T-cell (primary cell): ENCODE measurements around the gene NRXN2. TPM values are rescaled to one million over a fixed set of nuclear protein-coding genes. Genes with fewer than 3 reads are reported as not detected.

ENCODE experiments used
- ATAC-seq, 4 experiments: fragments of 200-7000 bp in 3 of 4; fragments of 150-1000 bp in 1 of 4; cut with Tn5 transposase; replicated peaks in 1 of 4; 1 replicate in 3 of 4; 2 replicates in 1 of 4; pipeline ENCODE4 v1.10.0; 2021; ENCODE audit warnings: moderate library complexity in 3 of 4, mild to moderate bottlenecking in 2 of 4, moderate number of reproducible peaks in 1 of 4
- CTCF ChIA-PET, 2 donors: fragments of 300-600 bp; sonication (Branson Sonifier 250); formaldehyde crosslinking; loops; one replicate each; lab custom pipeline; 2022; ENCODE audit warnings: antibody characterized with exemption in 2 of 2; lab: Charles Lee
- POLR2A ChIA-PET, 2 donors: fragments of 300-600 bp; sonication (Branson Sonifier 250); formaldehyde crosslinking; loops; one replicate each; lab custom pipeline; 2022; ENCODE audit warnings: antibody characterized with exemption in 2 of 2; lab: Charles Lee
- DNase-seq, 35 experiments: peaks; one replicate each; pipeline versions ENCODE4 v3.0.0 to v3.0.0-alpha.2; 2013 to 2023
- H3K27ac ChIP-seq: one replicate; pipeline ENCODE4 v1.5.1; 2013; ENCODE audit warnings: low read length
- H3K27me3 ChIP-seq, 2 experiments: replicated peaks in 1 of 2; 1 replicate in 1 of 2; 2 replicates in 1 of 2; pipeline versions ENCODE4 v1.6.1 to v1.7.0; 2013; ENCODE audit warnings: low read length in 1 of 2, mixed read lengths in 1 of 2; ENCODE audit not compliant: control insufficient read depth in 2 of 2, insufficient read depth in 2 of 2; ENCODE audit errors: extremely low read depth in 1 of 2
- H3K36me3 ChIP-seq, 2 donors: 1 replicate in 1 of 2; 2 replicates in 1 of 2; pipeline versions ENCODE4 v1.6.1 to v1.7.0; 2013; ENCODE audit warnings: low read length in 1 of 2; ENCODE audit not compliant: control insufficient read depth in 2 of 2, insufficient read depth in 1 of 2; ENCODE audit errors: extremely low read depth in 1 of 2
- H3K4me1 ChIP-seq, 2 experiments: 1 replicate in 1 of 2; 2 replicates in 1 of 2; pipeline versions ENCODE4 v1.6.1 to v1.7.0; 2013; ENCODE audit warnings: low read length in 2 of 2, mixed read lengths in 1 of 2; ENCODE audit not compliant: insufficient read depth in 2 of 2, control insufficient read depth in 1 of 2; ENCODE audit errors: extremely low read depth in 1 of 2
- H3K4me3 ChIP-seq, 2 donors: 1 replicate in 1 of 2; 2 replicates in 1 of 2; pipeline versions ENCODE4 v1.5.1 to v1.7.0; 2013; ENCODE audit warnings: mild to moderate bottlenecking in 2 of 2, low read length in 1 of 2, moderate library complexity in 1 of 2; ENCODE audit not compliant: control insufficient read depth in 1 of 2; ENCODE audit errors: extremely low read depth in 1 of 2
- H3K9me3 ChIP-seq: 2 replicates; pipeline ENCODE4 v1.7.0; 2013
- H3K27ac Mint-ChIP-seq, 2 donors: one replicate each; pipeline ENCODE4 v1.8.0; 2020 to 2021; ENCODE audit warnings: mild to moderate bottlenecking in 2 of 2, mixed read lengths in 2 of 2
- H3K27me3 Mint-ChIP-seq, 2 donors: one replicate each; pipeline ENCODE4 v1.8.0; 2021 to 2022; ENCODE audit warnings: mixed read lengths in 2 of 2
- H3K36me3 Mint-ChIP-seq: one replicate; pipeline ENCODE4 v1.8.0; 2021; ENCODE audit warnings: mixed read lengths
- H3K4me1 Mint-ChIP-seq, 3 donors: one replicate each; pipeline ENCODE4 v1.8.0; 2020 to 2022; ENCODE audit warnings: mixed read lengths in 3 of 3, mild to moderate bottlenecking in 1 of 3
- H3K4me3 Mint-ChIP-seq, 3 donors: one replicate each; pipeline ENCODE4 v1.8.0; 2020 to 2022; ENCODE audit warnings: mild to moderate bottlenecking in 3 of 3, mixed read lengths in 3 of 3, moderate library complexity in 3 of 3
- H3K9me3 Mint-ChIP-seq, 3 donors: one replicate each; pipeline ENCODE4 v1.8.0; 2020 to 2022; ENCODE audit warnings: mixed read lengths in 3 of 3
- WGBS: methylation state at CpG from one replicate; pipeline ENCODE4 v1.1.5; 2013; ENCODE audit warnings: missing lambda C conversion rate; ENCODE audit not compliant: insufficient coverage; 5-methylcytosine and 5-hydroxymethylcytosine counted together
- total RNA-seq, 35 experiments: library from RNA in 6 of 35; stranded (reverse) in 6 of 35; fragments of 120-200 nt in 1 of 35; gene quantifications; one replicate each; pipeline versions ENCODE4 v1.2.1 to v1.2.4 and lab custom pipeline; 2013 to 2026

The NRXN2 gene
- total RNA-seq, 5 donors from 2014 or later (not counting 1 experiment from before 2014, with no cell fraction given) = 0.43 to 0.70 (median 0.47) TPM; not detected in 2

DNA sequence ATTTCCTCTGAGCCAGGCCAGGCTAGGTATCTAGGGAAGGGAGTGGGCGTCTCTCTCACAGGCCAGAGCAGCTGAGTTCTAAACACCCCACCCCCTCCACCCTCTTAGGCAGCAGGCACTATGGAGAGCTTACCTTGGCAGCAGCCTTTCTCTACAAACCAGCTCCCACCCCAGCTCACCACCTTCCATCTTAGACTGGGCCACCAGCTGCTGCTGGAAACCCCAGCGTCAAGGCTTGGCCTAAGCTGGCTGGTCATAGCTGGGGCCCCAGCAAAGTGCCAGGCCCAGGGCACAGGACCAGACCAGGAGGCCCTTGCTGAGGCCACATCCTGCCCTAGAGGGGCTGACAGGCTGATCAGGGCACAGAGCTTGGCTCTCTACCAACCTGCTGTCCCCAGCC lies 111.8 kb downstream of the NRXN2 start:
- no peak overlapping the region for H3K4me3 ChIP-seq
- ChIA-PET CTCF (interaction anchor here in 1 of 2 donors (0.5 kb wide), 1 partner anchor 22 kb away, joined by 3 read pairs; no protein-coding TSS in a partner anchor), POLR2A (interaction anchor here in 1 of 2 donors (0.5 kb wide), 1 partner anchor 1195 kb away, joined by 6 read pairs; no protein-coding TSS in a partner anchor)
- H3K4me1 ChIP-seq = peaks cover 17 to 19% of the 10 kb centered on the region in 2 experiments
- no peaks in the 10 kb centered on the region for H3K9me3 ChIP-seq
- H3K27ac ChIP-seq = no peak overlapping the region
- DNase-seq = no peak
- 58% methylated on average over 1 of the region's 2 CpGs for WGBS
- no peak for ATAC-seq
- Mint-ChIP-seq H3K27ac (no peak overlapping the region), H3K4me1 (peaks cover 15 to 20% (median 17%) of the 10 kb centered on the region in 3 donors), H3K9me3 (no peaks in the 10 kb centered on the region), H3K27me3 (no peaks in the 10 kb centered on the region), H3K36me3 (no peaks in the 10 kb centered on the region), H3K4me3 (peak overlapping the region in 1 of 3 donors; percentile 7)
- H3K36me3 ChIP-seq = no peaks in the 10 kb centered on the region
- no peaks in the 10 kb centered on the region for H3K27me3 ChIP-seq

DNA sequence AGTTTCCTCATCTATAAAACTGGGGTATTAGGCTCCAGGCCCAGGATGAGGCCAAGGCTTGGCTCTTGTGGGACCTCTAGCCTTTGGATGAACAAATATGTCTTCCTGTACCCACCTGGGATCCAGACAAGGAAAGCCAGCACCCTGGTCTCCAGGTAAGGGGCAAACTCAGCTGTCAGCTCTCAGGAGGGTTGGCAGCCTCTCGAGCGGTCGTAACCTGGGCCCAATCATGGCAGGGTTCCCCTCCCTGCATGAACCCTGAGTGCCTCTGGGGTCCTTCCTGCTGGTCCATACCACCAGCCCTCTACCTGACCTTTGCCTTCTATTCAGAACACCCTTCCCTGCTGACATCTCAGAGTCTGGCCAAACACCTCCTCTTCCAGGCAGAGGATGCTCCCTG lies 112.4 kb downstream of the NRXN2 start:
- Mint-ChIP-seq H3K9me3 (no peaks in the 10 kb centered on the region), H3K4me1 (peaks cover 15 to 20% (median 17%) of the 10 kb centered on the region in 3 donors), H3K4me3 (no peak overlapping the region), H3K27me3 (no peaks in the 10 kb centered on the region), H3K27ac (no peak overlapping the region), H3K36me3 (no peaks in the 10 kb centered on the region)
- 89% methylated on average over 3 of the region's 3 CpGs for WGBS
- peaks cover 0 to 5% of the 10 kb centered on the region in 2 experiments for H3K27me3 ChIP-seq
- ChIA-PET POLR2A (no interaction called here), CTCF (no interaction called here)
- no peak for DNase-seq
- no peak overlapping the region for H3K27ac ChIP-seq
- H3K9me3 ChIP-seq = no peaks in the 10 kb centered on the region
- no peaks in the 10 kb centered on the region for H3K36me3 ChIP-seq
- H3K4me3 ChIP-seq = no peak overlapping the region
- no peak for ATAC-seq
- peaks cover 17 to 19% of the 10 kb centered on the region in 2 experiments for H3K4me1 ChIP-seq

- WGBS = 47% methylated on average over 4 of the region's 5 CpGs
- no peak overlapping the region for H3K27ac ChIP-seq
- Mint-ChIP-seq H3K4me3 (no peak overlapping the region), H3K27ac (no peak overlapping the region), H3K4me1 (peaks cover 15 to 20% (median 17%) of the 10 kb centered on the region in 3 donors), H3K36me3 (no peaks in the 10 kb centered on the region), H3K27me3 (peaks cover 0 to 6% of the 10 kb centered on the region in 2 donors), H3K9me3 (no peaks in the 10 kb centered on the region)
- ATAC-seq (no peak), DNase-seq (no peak)
- no peak overlapping the region for H3K4me3 ChIP-seq
- ChIA-PET CTCF (interaction anchor here in 1 of 2 donors (0.6 kb wide), 1 partner anchor 17 kb away, joined by 3 read pairs; no protein-coding TSS in a partner anchor), POLR2A (no interaction called here)
- no peaks in the 10 kb centered on the region for H3K36me3 ChIP-seq
- H3K9me3 ChIP-seq = no peaks in the 10 kb centered on the region
- peaks cover 0 to 16% of the 10 kb centered on the region in 2 experiments for H3K27me3 ChIP-seq
- H3K4me1 ChIP-seq = peaks cover 17 to 19% of the 10 kb centered on the region in 2 experiments
Measured at GRCh38 chr11:64609436-64610047, 113.5 kb downstream of the NRXN2 start.

DNA sequence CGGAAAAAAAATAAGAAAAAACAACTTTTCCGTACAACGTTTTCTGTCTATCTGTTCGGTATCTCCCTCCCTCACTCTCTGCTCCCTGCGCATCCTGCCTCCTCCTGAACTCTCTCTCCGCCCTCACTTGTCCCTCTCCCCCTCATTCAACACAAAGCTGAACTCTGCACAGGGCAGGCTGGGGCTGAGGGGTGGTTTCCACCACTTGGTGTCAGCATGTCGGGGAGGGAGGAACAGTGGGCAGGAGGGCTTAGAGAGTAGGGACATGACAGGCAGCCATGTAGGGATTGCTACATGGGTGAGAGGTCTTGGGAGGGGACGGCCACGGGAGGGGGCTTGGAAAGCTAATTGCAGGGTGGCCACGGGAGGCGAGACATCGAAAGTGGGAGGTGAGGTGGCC lies 114.4 kb downstream of the NRXN2 start:
- Histone ChIP-seq H3K4me3 (no peak overlapping the region), H3K36me3 (no peaks in the 10 kb centered on the region), H3K27me3 (peaks cover 0 to 24% of the 10 kb centered on the region in 2 experiments), H3K4me1 (peaks cover 17 to 19% of the 10 kb centered on the region in 2 experiments), H3K9me3 (no peaks in the 10 kb centered on the region), H3K27ac (no peak overlapping the region)
- ChIA-PET CTCF (no interaction called here), POLR2A (no interaction called here)
- peaks cover 0 to 6% of the 10 kb centered on the region in 2 donors for H3K27me3 Mint-ChIP-seq
- no peak overlapping the region for H3K27ac Mint-ChIP-seq
- no peak overlapping the region for H3K4me3 Mint-ChIP-seq
- H3K36me3 Mint-ChIP-seq = no peaks in the 10 kb centered on the region
- WGBS = 89% methylated on average over 6 of the region's 12 CpGs
- DNase-seq (no peak), ATAC-seq (no peak)
- no peaks in the 10 kb centered on the region for H3K9me3 Mint-ChIP-seq
- H3K4me1 Mint-ChIP-seq = peaks cover 15 to 20% (median 17%) of the 10 kb centered on the region in 3 donors

GRCh38 chr11:64608046-64608445 lies 115.0 kb downstream of the NRXN2 start:
- no CpG with 5 or more reads among the region's 18 CpGs for WGBS
- DNase-seq = no peak
- no peak overlapping the region for H3K4me3 ChIP-seq
- peaks cover 0 to 30% of the 10 kb centered on the region in 2 experiments for H3K27me3 ChIP-seq
- H3K36me3 ChIP-seq = no peaks in the 10 kb centered on the region
- no peaks in the 10 kb centered on the region for H3K9me3 ChIP-seq
- CTCF ChIA-PET = no interaction called here
- H3K27ac ChIP-seq = no peak overlapping the region
- Mint-ChIP-seq H3K4me1 (peaks cover 15 to 20% (median 17%) of the 10 kb centered on the region in 3 donors), H3K27ac (no peak overlapping the region), H3K27me3 (peaks cover 0 to 10% of the 10 kb centered on the region in 2 donors), H3K9me3 (no peaks in the 10 kb centered on the region), H3K4me3 (no peak overlapping the region), H3K36me3 (no peaks in the 10 kb centered on the region)
- ATAC-seq = no peak
- peaks cover 17 to 19% of the 10 kb centered on the region in 2 experiments for H3K4me1 ChIP-seq
- POLR2A ChIA-PET = no interaction called here

DNA sequence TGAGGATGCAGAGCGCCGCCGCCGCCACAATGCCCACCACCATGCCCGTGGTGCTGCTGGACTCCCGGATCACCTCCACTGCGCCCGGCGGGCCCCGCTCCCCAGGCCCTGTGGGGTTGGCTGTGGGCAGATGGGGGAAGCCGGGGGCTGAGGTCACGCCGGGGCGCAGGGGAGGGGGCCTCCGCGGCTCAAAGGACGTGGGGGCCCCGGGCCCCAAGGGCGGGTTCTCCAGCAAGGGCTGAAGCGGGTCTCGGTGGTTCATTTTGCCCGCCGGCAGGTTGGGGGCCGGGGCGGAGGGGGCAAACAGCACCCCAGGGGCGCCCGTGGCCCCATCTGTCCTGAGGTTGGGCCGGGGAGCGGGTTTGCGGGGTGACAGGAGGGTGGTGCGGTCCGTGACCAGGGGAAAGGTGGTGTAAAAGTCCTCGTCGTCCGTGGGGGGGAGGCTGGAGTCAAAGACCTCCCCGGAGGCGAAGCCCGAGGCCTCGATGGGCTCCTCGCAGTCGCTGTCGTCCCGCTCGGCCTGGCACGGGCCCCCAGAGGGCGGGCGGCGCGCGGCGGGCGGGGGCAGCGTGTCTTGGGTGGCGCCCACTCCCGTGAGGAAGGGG lies 115.5 kb downstream of the NRXN2 start:
- Mint-ChIP-seq H3K27me3 (peaks cover 0 to 10% of the 10 kb centered on the region in 2 donors), H3K4me3 (no peak overlapping the region)

More for the DNA sequence above, 115.5 kb downstream of the NRXN2 start:
- Histone ChIP-seq H3K9me3 (no peaks in the 10 kb centered on the region), H3K36me3 (no peaks in the 10 kb centered on the region), H3K27me3 (peaks cover 0 to 36% of the 10 kb centered on the region in 2 experiments), H3K4me1 (peaks cover 17 to 19% of the 10 kb centered on the region in 2 experiments), H3K4me3 (no peak overlapping the region), H3K27ac (no peak overlapping the region)
- ChIA-PET POLR2A (no interaction called here), CTCF (no interaction called here)
- no peaks in the 10 kb centered on the region for H3K36me3 Mint-ChIP-seq
- DNase-seq (no peak), ATAC-seq (no peak)
- 88% methylated on average over 14 of the region's 55 CpGs for WGBS
- H3K4me1 Mint-ChIP-seq = peaks cover 13 to 17% (median 16%) of the 10 kb centered on the region in 3 donors
- H3K9me3 Mint-ChIP-seq = no peaks in the 10 kb centered on the region
- no peak overlapping the region for H3K27ac Mint-ChIP-seq
